ENCODE results near the gene AGFG2.
"Not testable (repeated sequence)": the region's sequence is repeated elsewhere in the genome, so short reads cannot be mapped to it uniquely, and the experiment has no call there.

Gene AGFG2

DNA sequence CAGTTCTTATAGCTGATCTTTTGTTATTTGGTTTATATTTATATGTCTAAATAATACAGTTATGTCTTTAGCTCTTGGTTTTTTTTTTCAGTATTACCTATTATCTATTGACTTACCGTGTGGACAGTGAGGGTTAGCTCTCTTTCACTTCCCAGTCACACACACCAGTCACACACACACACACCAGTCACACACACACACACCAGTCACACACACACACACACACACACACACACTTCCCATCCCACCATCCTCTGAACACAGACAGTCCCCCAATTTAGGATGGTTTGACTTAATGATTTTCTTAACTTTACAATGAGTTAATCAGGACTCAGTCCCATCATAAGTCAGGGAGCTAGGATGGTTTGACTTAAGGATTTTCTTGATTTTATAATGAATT is 18.9 kb upstream of the AGFG2 start:
- H3K27ac ChIP-seq (replicated peaks): no peak overlapping the region
- no peaks in the 10 kb centered on the region for H3K27me3 ChIP-seq (ENCODE audit: insufficient read depth, poor library complexity, severe bottlenecking)
- TF ChIP-seq POLR2AphosphoS5 (IDR thresholded peaks at IDR 0.05; ENCODE audit: low read depth) (no peak), GABPA (IDR thresholded peaks at IDR 0.05; ENCODE audit: low read depth) (no peak), SPI1 (IDR thresholded peaks at IDR 0.05; ENCODE audit: borderline replicate concordance, low read depth) (no peak), REST (IDR thresholded peaks at IDR 0.05; ENCODE audit: insufficient replicate concordance, low read depth) (no peak)
- TF ChIP-seq, protein P1, sequence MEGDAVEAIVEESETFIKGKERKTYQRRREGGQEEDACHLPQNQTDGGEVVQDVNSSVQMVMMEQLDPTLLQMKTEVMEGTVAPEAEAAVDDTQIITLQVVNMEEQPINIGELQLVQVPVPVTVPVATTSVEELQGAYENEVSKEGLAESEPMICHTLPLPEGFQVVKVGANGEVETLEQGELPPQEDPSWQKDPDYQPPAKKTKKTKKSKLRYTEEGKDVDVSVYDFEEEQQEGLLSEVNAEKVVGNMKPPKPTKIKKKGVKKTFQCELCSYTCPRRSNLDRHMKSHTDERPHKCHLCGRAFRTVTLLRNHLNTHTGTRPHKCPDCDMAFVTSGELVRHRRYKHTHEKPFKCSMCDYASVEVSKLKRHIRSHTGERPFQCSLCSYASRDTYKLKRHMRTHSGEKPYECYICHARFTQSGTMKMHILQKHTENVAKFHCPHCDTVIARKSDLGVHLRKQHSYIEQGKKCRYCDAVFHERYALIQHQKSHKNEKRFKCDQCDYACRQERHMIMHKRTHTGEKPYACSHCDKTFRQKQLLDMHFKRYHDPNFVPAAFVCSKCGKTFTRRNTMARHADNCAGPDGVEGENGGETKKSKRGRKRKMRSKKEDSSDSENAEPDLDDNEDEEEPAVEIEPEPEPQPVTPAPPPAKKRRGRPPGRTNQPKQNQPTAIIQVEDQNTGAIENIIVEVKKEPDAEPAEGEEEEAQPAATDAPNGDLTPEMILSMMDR (IDR thresholded peaks at IDR 0.05; ENCODE audit: insufficient read depth, low read length): no peak
- H3K4me3 ChIP-seq (replicated peaks; ENCODE audit: insufficient read depth, low read length): no peak overlapping the region
- DNase-seq (ENCODE audit: low read depth in 1 of 2, low spot score in 1 of 2): no peak

DNA sequence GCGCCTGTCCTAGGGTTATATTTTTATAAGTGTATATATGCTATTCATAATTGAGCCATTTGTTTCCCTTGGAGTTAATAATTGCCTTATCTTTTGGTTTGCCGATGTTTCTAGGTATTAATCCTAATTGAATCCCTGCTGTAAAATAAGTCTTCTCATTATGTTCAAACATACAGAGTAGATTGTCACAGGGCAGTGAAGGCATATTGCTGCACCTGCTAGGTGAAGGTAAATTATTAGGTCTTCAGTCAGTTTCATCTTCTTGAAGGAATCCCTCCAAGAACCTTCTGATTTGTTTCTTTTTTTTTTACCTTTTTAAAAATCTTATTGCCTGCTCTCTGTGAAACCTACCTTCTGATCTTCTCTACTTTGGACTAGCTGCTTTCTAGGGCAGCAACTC is 17.9 kb upstream of the AGFG2 start:
- Histone ChIP-seq H3K27me3 (ENCODE audit: insufficient read depth, poor library complexity, severe bottlenecking) (no peaks in the 10 kb centered on the region), H3K27ac (replicated peaks) (no peak overlapping the region), H3K4me3 (replicated peaks; ENCODE audit: insufficient read depth, low read length) (no peak overlapping the region)
- TF ChIP-seq REST (IDR thresholded peaks at IDR 0.05; ENCODE audit: insufficient replicate concordance, low read depth) (no peak), GABPA (IDR thresholded peaks at IDR 0.05; ENCODE audit: low read depth) (no peak), POLR2AphosphoS5 (IDR thresholded peaks at IDR 0.05; ENCODE audit: low read depth) (no peak), SPI1 (IDR thresholded peaks at IDR 0.05; ENCODE audit: borderline replicate concordance, low read depth) (no peak)
- TF ChIP-seq, protein P1 (IDR thresholded peaks at IDR 0.05; ENCODE audit: insufficient read depth, low read length): no peak
- no peak for DNase-seq (ENCODE audit: low read depth in 1 of 2, low spot score in 1 of 2)

DNA sequence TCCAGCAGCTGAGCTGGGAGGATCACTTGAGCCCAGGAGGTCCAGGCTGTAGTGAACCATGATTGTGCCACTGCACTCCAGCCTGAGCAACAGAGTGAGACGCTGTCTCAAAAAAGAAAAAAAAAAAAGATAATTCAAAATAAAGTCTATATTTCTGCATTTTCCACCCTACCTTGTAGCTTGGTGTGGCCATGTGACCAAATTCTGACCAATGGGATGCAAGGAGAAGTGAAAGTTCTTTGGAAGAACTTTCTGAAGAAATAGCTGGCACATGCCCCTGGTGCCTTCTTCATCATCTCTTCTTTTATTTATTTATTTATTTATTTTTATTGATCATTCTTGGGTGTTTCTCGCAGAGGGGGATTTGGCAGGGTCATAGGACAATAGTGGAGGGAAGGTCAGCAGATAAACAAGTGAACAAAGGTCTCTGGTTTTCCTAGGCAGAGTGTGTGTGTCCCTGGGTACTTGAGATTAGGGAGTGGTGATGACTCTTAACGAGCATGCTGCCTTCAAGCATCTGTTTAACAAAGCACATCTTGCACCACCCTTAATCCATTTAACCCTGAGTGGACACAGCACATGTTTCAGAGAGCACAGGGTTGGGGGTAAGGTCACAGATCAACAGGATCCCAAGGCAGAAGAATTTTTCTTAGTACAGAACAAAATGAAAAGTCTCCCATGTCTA is 17.0 kb upstream of the AGFG2 start:
- DNase-seq (ENCODE audit: low read depth in 1 of 2, low spot score in 1 of 2): peak in 1 of 2 experiments; percentile 45
- H3K27me3 ChIP-seq (ENCODE audit: insufficient read depth, poor library complexity, severe bottlenecking); H3K4me3 ChIP-seq (replicated peaks; ENCODE audit: insufficient read depth, low read length); H3K27ac ChIP-seq (replicated peaks): not testable (repeated sequence)

DNA sequence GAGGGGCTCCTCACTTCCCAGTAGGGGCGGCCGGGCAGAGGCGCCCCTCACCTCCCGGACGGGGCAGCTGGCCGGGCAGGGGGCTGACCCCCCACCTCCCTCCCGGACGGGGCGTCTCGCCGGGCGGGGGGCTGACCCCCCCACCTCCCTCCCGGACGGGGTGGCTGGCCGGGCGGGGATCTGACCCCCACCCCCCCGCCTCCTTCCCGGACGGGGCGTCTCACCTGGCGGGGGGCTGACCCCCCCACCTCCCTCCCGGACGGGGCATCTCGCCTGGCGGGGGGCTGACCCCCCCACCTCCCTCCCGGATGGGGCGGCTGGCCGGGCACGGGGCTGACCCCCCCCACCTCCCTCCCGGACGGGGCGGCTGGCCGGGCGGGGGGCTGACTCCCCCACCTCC is 15.8 kb upstream of the AGFG2 start:
- not testable (repeated sequence) for DNase-seq (ENCODE audit: low read depth in 1 of 2, low spot score in 1 of 2); H3K4me3 ChIP-seq (replicated peaks; ENCODE audit: insufficient read depth, low read length); H3K27ac ChIP-seq (replicated peaks); H3K27me3 ChIP-seq (ENCODE audit: insufficient read depth, poor library complexity, severe bottlenecking)

DNA sequence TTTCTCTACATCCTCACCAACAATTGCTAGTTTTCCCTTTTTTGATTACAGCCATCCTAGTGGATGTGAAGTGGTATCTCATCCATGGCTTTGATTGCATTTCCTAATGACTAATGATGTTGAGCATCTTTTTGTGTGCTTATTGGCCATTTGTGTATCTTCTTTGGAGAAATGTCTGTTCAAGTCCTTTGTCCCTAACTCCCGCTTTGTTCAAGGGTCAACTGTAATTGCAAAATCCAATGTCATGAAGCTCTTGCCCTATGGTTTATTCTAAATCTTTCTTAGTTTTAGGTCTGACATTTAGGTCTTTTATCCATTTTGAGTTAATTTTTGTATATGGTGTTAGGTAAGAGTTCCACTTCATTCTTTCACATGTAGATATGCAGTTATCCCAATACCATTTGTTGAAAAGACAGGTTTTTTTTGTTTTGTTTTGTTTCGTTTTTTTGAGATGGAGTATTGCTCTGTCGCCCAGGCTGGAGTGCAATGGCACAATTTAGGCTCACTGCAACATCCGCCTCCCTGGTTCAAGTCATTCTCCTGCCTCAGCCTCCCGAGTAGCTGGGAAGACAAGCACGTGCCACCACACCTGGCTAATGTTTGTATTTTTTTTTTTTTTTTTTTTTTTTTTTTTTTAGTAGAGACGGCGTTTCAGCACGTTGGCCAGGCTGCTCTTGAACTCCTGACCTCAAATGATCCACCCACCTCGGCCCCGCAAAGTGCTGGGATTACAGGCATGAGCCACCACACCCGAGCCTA is 10.7 kb upstream of the AGFG2 start:
- H3K4me3 ChIP-seq (replicated peaks; ENCODE audit: insufficient read depth, low read length); H3K27me3 ChIP-seq (ENCODE audit: insufficient read depth, poor library complexity, severe bottlenecking); H3K27ac ChIP-seq (replicated peaks); DNase-seq (ENCODE audit: low read depth in 1 of 2, low spot score in 1 of 2): not testable (repeated sequence)

All from HL-60 (cell line).